Keratinocyte (primary cell): Measurements from ENCODE around the gene ATP4A.
A peak's percentile ranks its signal among the peaks of the same experiment; 100 is the strongest.

ENCODE experiments used
- EZH2 ChIP-seq: IDR thresholded peaks from one replicate; pipeline ENCODE4 v1.6.1; 2012; ENCODE audit warnings: inconsistent platforms, mild to moderate bottlenecking, low read length, moderate library complexity
- TF ChIP-seq, protein P1 (sequence below), 3 experiments: IDR thresholded peaks in 1 of 3; conservative IDR thresholded peaks in 1 of 3; optimal IDR thresholded peaks in 1 of 3; 2 replicates in 2 of 3; 3 replicates in 1 of 3; pipeline versions ENCODE3 to v1.5.1; 2011; ENCODE audit warnings: low read length in 3 of 3, mild to moderate bottlenecking in 3 of 3, moderate library complexity in 2 of 3, control low read depth in 1 of 3, inconsistent platforms in 1 of 3; ENCODE audit not compliant: insufficient read depth in 2 of 3; ENCODE audit errors: extremely low read depth in 1 of 3

DNA sequence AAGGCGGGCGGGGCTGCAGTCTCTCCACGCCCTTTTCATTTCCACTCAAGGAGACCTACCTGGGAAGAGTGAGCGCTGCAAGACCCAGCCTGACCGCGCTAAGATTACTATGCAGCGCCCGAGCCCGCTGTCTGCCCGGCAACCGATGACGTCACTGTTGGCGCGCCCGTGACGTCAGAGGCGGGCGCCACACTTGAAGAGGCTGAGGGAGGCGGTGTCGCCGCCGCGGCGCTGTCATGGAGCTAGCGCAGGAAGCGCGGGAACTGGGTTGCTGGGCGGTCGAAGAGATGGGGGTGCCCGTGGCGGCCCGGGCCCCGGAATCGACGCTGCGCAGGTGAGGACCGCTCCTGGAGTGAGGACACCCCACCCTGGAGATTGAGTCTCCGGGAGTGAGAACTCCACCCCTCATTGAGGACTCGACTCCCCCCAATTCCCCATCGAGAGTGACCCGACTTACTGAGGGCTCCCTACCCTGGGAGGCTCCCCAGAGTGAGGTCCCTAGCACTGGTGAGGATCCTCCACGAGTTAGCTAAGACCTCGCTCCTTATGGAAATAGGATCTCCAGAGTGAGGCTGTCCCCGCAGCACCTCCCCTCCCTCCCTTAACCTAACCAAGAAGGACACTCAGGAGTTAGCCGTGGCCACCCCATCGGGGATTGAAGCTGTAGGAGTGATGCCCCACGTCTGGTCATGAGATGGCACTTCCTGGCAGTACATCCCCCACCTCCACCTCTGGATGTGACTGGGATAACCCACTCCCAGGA is 49.3 kb upstream of the ATP4A start, which contains the start of gene HAUS5:
- TF ChIP-seq, protein P1, sequence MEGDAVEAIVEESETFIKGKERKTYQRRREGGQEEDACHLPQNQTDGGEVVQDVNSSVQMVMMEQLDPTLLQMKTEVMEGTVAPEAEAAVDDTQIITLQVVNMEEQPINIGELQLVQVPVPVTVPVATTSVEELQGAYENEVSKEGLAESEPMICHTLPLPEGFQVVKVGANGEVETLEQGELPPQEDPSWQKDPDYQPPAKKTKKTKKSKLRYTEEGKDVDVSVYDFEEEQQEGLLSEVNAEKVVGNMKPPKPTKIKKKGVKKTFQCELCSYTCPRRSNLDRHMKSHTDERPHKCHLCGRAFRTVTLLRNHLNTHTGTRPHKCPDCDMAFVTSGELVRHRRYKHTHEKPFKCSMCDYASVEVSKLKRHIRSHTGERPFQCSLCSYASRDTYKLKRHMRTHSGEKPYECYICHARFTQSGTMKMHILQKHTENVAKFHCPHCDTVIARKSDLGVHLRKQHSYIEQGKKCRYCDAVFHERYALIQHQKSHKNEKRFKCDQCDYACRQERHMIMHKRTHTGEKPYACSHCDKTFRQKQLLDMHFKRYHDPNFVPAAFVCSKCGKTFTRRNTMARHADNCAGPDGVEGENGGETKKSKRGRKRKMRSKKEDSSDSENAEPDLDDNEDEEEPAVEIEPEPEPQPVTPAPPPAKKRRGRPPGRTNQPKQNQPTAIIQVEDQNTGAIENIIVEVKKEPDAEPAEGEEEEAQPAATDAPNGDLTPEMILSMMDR (optimal IDR thresholded peaks at IDR 0.05 in 1 of 3, IDR thresholded peaks at IDR 0.05 in 1 of 3, conservative IDR thresholded peaks at IDR 0.05 in 1 of 3; ENCODE audit: extremely low read depth in 1 of 3, insufficient read depth in 2 of 3, low read length in 3 of 3), result peak in 1 of 3 experiments; percentile 1
- no peak for TF ChIP-seq EZH2
